Measurements from ENCODE around the gene TSC22D1. TPM values are rescaled to one million over a fixed set of nuclear protein-coding genes. Genes with fewer than 3 reads are reported as not detected.

Gene TSC22D1
- total RNA-seq, 4 donors from 2014 or later, result 199 to 263 (median 248) TPM

- peaks cover 6 to 25% (median 17%) of the 10 kb centered on the region in 4 donors for H3K36me3 ChIP-seq
- H3K9me3 ChIP-seq, result no peaks in the 10 kb centered on the region
- TF ChIP-seq CTCF (IDR thresholded peaks at IDR 0.05), result no peak
- no peak for TF ChIP-seq EP300 (IDR thresholded peaks at IDR 0.05)
- no peak for TF ChIP-seq POLR2AphosphoS5 (IDR thresholded peaks at IDR 0.05)
- TF ChIP-seq POLR2A (IDR thresholded peaks at IDR 0.05; ENCODE audit: low read depth), result no peak
- peak overlapping the region; percentile 84 to 92 (median 90) for H3K27ac ChIP-seq (replicated peaks in 1 of 4)
- no peaks in the 10 kb centered on the region for H3K27me3 ChIP-seq
- intact Hi-C loops (cut with DNase I), result loop anchor here (2.0 kb wide), 1 partner anchor 127 kb away; no protein-coding TSS in a partner anchor
- peak overlapping the region; percentile 61 to 86 (median 82) for H3K4me3 ChIP-seq
- 2% methylated on average over 9 of the region's 9 CpGs for WGBS
- peaks cover 20 to 50% (median 43%) of the 10 kb centered on the region in 4 donors for H3K4me1 ChIP-seq
- no peak for DNase-seq (ENCODE audit: extremely low spot score)
Measured at GRCh38 chr13:44435919-44436510, 140.1 kb downstream of the TSC22D1 start.

- 0% methylated on average over 34 of the region's 51 CpGs for WGBS
- intact Hi-C loops (cut with DNase I), result loop anchor here (2.0 kb wide), 1 partner anchor 127 kb away; no protein-coding TSS in a partner anchor
Measured at GRCh38 chr13:44435142-44435918, 140.8 kb downstream of the TSC22D1 start.

GRCh38 chr13:44434766-44435141, 141.4 kb downstream of the TSC22D1 start:
- no peak for DNase-seq (ENCODE audit: extremely low spot score)
- intact Hi-C loops (cut with DNase I), result loop anchor here (2.0 to 5.0 kb wide), 4 partner anchors 67 to 292 kb away; no protein-coding TSS in a partner anchor
- H3K4me1 ChIP-seq, result peaks cover 20 to 44% (median 38%) of the 10 kb centered on the region in 4 donors
- peaks cover 6 to 25% (median 17%) of the 10 kb centered on the region in 4 donors for H3K36me3 ChIP-seq
- no peaks in the 10 kb centered on the region for H3K27me3 ChIP-seq
- H3K27ac ChIP-seq (replicated peaks in 1 of 4), result peak overlapping the region; percentile 84 to 92 (median 90)
- WGBS, result 9% methylated on average over 4 of the region's 4 CpGs
- H3K9me3 ChIP-seq, result no peaks in the 10 kb centered on the region
- H3K4me3 ChIP-seq, result peak overlapping the region; percentile 61 to 86 (median 82)
- TF ChIP-seq POLR2AphosphoS5 (IDR thresholded peaks at IDR 0.05), result no peak

More at GRCh38 chr13:44435142-44435918, 140.8 kb downstream of the TSC22D1 start:
- no peaks in the 10 kb centered on the region for H3K9me3 ChIP-seq
- peaks cover 6 to 25% (median 17%) of the 10 kb centered on the region in 4 donors for H3K36me3 ChIP-seq
- peaks cover 20 to 50% (median 43%) of the 10 kb centered on the region in 4 donors for H3K4me1 ChIP-seq
- DNase-seq (ENCODE audit: extremely low spot score), result peak; percentile 99
- H3K27me3 ChIP-seq, result no peaks in the 10 kb centered on the region
- peak overlapping the region; percentile 84 to 92 (median 90) for H3K27ac ChIP-seq (replicated peaks in 1 of 4)
- peak overlapping the region; percentile 61 to 86 (median 82) for H3K4me3 ChIP-seq
- TF ChIP-seq CTCF (IDR thresholded peaks at IDR 0.05) (no peak), EP300 (IDR thresholded peaks at IDR 0.05) (no peak), POLR2A (IDR thresholded peaks at IDR 0.05; ENCODE audit: low read depth) (peak; percentile 48), POLR2AphosphoS5 (IDR thresholded peaks at IDR 0.05) (peak; percentile 92 to 93)

GRCh38 chr13:44433863-44434765, 142.0 kb downstream of the TSC22D1 start:
- no peak for TF ChIP-seq EP300 (IDR thresholded peaks at IDR 0.05)
- TF ChIP-seq POLR2AphosphoS5 (IDR thresholded peaks at IDR 0.05), result no peak
- no peak for TF ChIP-seq CTCF (IDR thresholded peaks at IDR 0.05)
- TF ChIP-seq POLR2A (IDR thresholded peaks at IDR 0.05; ENCODE audit: low read depth), result no peak
- H3K27ac ChIP-seq (replicated peaks in 1 of 4), result peak overlapping the region; percentile 84 to 92 (median 90)

More at GRCh38 chr13:44433863-44434765, 142.0 kb downstream of the TSC22D1 start:
- peak overlapping the region; percentile 61 to 86 (median 82) for H3K4me3 ChIP-seq
- intact Hi-C loops (cut with DNase I), result loop anchor here (2.0 to 5.0 kb wide), 4 partner anchors 67 to 292 kb away; no protein-coding TSS in a partner anchor
- no peaks in the 10 kb centered on the region for H3K9me3 ChIP-seq
- H3K4me1 ChIP-seq, result peaks cover 20 to 40% (median 32%) of the 10 kb centered on the region in 4 donors
- DNase-seq (ENCODE audit: extremely low spot score), result peak; percentile 42
- peaks cover 6 to 25% (median 17%) of the 10 kb centered on the region in 4 donors for H3K36me3 ChIP-seq
- WGBS, result 61% methylated on average over 15 of the region's 15 CpGs
- no peaks in the 10 kb centered on the region for H3K27me3 ChIP-seq
